CD4-positive, alpha-beta T cell treated with Interleukin-4 for 1 hour (primary cell): Measurements from ENCODE around the gene FGF2.

Source experiments
- DNase-seq, 2 donors: peaks; one replicate each; pipeline ENCODE4 v3.0.0-alpha.2; 2020 to 2022

The FGF2 gene

DNA sequence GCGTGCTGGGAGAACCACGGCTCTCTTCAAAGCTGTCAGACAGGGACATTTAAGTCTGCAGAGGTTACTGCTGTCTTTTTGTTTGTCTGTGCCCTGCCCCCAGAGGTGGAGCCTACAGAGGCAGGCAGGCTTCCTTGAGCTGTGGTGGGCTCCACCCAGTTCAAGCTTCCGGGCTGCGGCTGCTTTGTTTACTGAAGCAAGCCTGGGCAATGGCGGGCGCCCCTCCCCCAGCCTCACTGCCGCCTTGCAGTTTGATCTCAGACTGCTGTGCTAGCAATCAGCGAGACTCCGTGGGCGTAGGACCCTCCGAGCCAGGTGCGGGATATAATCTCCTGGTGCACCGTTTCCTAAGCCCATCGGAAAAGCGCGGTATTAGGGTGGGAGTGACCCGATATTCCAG lies 118.5 kb downstream of the FGF2 start:
- DNase-seq = peak; percentile 29 to 64

DNA sequence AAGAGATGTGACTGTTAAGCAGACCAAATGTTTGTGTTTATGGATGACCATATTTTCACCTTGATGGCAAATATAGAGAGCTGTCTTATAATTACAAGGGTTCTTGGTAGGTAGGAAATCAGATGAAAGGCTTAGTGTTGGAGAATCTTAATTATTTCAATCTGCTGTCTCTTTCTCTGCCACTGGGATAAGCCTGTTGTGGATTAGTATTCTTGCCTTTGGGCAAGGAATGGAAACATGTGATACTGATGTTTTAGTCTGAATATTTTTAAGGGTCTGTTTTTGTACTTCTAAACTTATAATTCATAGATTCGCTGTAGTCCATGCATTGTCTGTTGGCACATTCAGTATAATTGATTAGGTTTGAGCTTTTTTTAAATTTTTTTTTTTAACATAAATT lies 119.5 kb downstream of the FGF2 start:
- no peak for DNase-seq
